AG09319 (cell line): ENCODE data around the gene PMVK.

Experiments used
- DNase-seq: peaks from one replicate; pipeline ENCODE4 v3.0.0-alpha.2; 2010; ENCODE audit warnings: low read depth; ENCODE audit errors: extremely low read depth
- TF ChIP-seq, protein P1 (sequence below): IDR thresholded peaks from 2 replicates; pipeline ENCODE4 v1.5.1; 2011; ENCODE audit warnings: low read depth, mild to moderate bottlenecking, inconsistent platforms, low read length, moderate library complexity

The PMVK gene

GRCh38 chr1:154954541-154954940 is 18.0 kb upstream of the PMVK start:
- TF ChIP-seq, protein P1, sequence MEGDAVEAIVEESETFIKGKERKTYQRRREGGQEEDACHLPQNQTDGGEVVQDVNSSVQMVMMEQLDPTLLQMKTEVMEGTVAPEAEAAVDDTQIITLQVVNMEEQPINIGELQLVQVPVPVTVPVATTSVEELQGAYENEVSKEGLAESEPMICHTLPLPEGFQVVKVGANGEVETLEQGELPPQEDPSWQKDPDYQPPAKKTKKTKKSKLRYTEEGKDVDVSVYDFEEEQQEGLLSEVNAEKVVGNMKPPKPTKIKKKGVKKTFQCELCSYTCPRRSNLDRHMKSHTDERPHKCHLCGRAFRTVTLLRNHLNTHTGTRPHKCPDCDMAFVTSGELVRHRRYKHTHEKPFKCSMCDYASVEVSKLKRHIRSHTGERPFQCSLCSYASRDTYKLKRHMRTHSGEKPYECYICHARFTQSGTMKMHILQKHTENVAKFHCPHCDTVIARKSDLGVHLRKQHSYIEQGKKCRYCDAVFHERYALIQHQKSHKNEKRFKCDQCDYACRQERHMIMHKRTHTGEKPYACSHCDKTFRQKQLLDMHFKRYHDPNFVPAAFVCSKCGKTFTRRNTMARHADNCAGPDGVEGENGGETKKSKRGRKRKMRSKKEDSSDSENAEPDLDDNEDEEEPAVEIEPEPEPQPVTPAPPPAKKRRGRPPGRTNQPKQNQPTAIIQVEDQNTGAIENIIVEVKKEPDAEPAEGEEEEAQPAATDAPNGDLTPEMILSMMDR: no peak
- DNase-seq: no peak

- TF ChIP-seq, protein P1: no peak
- no peak for DNase-seq
Observed at GRCh38 chr1:154953611-154954038, 17.1 kb upstream of the PMVK start.

GRCh38 chr1:154952664-154953063 is 16.1 kb upstream of the PMVK start:
- TF ChIP-seq, protein P1: no peak
- DNase-seq: no peak

- DNase-seq: no peak
- TF ChIP-seq, protein P1: no peak
Observed at GRCh38 chr1:154951901-154952657, 15.6 kb upstream of the PMVK start.

- TF ChIP-seq, protein P1: no peak
- no peak for DNase-seq
Observed at GRCh38 chr1:154948079-154948478, 11.6 kb upstream of the PMVK start.

- no peak for DNase-seq
- TF ChIP-seq, protein P1: no peak
Observed at GRCh38 chr1:154945962-154946850, 9.7 kb upstream of the PMVK start.
